Astrocyte of the spinal cord (primary cell): ENCODE measurements around the gene RIOK3.

Source experiments
- DNase-seq: peaks from one replicate; pipeline ENCODE4 v3.0.0; 2011; ENCODE audit warnings: low read depth, low spot score
- H3K4me3 ChIP-seq: 2 replicates; pipeline ENCODE4 v1.5.1; 2011; ENCODE audit warnings: low read depth, mild to moderate bottlenecking, low read length, moderate library complexity
- in situ Hi-C: cut with HindIII; loops from 2 replicates; pipeline ENCODE4 v1.10.0; 2017; ENCODE audit warnings: low sequenced_read_pairs
- TF ChIP-seq, protein P1 (sequence below): IDR thresholded peaks from 2 replicates; pipeline ENCODE4 v1.5.1; 2012; ENCODE audit warnings: low read depth, mild to moderate bottlenecking, low read length, inconsistent platforms

The RIOK3 gene

DNA sequence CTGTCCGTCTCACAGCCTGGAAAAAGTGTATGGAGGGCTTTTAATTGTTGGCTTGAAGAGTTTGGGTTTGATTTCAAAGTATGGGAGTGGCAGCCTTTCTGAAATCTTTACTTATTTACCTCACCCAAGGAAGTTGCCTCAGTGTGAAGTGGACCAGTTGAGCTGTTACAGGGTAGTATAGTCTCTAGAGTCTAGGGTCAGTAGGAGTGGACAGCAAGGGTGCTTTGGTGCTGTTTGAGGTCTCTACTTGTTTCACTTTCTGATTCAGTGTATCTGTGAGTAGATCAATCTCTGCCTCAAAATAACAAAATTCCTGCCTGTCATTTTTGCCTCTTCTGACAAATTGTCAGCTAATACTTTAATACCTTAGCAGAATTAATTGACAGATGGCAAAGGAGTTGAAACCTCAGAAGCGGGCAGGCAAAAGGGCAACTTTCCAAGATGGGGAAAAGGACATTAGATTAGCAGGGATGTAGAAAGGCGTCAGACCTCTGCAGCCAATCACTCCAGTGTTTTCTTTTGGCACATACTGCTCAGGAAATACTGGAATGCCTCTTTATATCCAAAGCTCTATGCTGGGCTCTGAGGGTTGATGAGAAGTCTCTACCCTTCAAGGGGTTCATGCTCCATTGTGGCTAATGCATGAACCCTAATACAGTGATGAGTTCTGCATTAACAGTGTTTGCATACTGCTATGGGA, 5.9 kb downstream of the RIOK3 start:
- TF ChIP-seq, protein P1, sequence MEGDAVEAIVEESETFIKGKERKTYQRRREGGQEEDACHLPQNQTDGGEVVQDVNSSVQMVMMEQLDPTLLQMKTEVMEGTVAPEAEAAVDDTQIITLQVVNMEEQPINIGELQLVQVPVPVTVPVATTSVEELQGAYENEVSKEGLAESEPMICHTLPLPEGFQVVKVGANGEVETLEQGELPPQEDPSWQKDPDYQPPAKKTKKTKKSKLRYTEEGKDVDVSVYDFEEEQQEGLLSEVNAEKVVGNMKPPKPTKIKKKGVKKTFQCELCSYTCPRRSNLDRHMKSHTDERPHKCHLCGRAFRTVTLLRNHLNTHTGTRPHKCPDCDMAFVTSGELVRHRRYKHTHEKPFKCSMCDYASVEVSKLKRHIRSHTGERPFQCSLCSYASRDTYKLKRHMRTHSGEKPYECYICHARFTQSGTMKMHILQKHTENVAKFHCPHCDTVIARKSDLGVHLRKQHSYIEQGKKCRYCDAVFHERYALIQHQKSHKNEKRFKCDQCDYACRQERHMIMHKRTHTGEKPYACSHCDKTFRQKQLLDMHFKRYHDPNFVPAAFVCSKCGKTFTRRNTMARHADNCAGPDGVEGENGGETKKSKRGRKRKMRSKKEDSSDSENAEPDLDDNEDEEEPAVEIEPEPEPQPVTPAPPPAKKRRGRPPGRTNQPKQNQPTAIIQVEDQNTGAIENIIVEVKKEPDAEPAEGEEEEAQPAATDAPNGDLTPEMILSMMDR = no peak
- H3K4me3 ChIP-seq = no peak overlapping the region
- DNase-seq = no peak
- in situ Hi-C loops = no loop called here

DNA sequence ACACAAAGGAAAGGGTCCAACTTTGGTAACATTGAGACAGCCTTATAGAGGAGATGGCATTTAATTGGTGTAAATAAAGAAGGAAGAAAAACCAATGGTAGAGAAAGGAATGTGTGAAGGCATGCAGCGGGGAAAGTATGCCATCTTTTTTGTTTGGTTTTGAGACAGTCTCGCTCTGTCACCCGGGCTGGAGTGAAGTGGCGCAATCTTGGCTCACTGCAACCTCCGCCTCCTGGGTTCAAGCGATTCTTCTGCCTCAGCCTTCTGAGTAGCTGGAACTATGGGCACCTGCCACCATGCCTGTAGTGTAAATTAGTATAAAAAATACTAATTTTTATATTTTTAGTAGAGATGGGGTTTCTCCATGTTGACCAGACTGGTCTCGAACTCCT, 6.4 kb downstream of the RIOK3 start:
- TF ChIP-seq, protein P1 = no peak
- in situ Hi-C loops = no loop called here
- H3K4me3 ChIP-seq = no peak overlapping the region
- no peak for DNase-seq

DNA sequence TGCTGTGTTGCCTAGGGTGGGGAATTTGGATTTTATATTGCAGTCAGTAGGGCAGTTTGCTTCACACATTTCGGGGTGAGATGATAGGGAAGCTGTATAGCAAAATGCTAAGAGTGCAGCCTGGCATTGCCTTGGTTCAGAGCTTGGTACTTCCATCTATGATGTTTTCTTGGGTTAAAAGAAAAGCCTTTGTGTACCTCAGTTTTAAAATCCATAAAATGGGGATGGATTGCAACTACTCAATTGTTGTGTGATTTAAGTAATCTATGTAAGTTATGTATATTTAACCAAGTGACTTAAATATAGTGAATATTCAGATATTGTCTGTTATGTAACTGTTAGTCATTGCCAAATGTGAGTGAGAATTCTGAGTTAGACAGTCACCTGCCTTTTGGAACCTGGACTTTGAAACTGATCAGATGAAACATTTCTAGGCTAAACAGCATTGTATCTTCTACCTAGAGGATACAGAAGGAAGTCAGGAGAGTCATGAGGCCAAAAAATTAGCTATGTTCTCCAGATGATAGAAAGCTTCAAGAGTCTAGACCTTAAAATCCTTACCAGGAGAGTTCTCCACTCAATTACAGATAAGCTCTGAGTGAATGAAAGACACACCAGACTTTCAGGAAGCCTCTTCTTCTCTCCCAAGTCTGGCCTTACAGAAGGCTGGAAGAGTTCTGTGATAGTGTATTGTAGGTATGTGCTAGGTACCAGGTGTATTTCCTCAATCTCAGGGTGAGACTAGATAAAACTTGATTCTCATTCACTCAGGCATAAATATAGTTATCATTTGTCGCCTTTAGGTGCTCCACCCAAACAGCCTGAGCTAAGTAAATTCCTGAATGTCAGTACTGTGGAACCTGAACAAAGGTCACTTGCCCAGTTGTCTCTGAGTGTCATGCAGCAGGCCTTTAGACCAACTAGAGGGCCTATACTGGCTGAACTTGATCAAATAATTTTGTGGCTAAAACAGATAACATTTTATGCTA, 7.5 kb downstream of the RIOK3 start:
- TF ChIP-seq, protein P1 = no peak

DNA sequence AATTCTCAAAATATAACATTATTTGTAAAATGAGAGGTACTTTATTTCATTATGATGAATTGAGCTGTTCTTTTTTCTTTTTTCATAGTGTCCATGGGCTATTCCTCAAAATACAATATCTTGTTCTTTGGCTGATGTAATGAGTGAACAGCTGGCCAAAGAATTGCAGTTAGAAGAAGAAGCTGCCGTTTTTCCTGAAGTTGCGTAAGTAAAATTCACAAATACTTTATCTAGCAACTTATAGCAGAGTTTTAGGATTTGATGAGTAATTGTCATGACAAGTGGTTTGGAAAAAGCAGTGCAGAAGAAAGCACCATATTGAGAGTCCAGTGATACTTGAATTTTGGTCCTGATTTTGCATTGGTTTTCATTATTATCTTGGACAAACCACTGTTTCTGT, 9.8 kb downstream of the RIOK3 start:
- TF ChIP-seq, protein P1 = no peak
- in situ Hi-C loops = no loop called here
- no peak for DNase-seq
- H3K4me3 ChIP-seq = no peak overlapping the region

More for the DNA sequence above, 7.5 kb downstream of the RIOK3 start:
- no peak overlapping the region for H3K4me3 ChIP-seq
- DNase-seq = no peak
- in situ Hi-C loops = no loop called here

DNA sequence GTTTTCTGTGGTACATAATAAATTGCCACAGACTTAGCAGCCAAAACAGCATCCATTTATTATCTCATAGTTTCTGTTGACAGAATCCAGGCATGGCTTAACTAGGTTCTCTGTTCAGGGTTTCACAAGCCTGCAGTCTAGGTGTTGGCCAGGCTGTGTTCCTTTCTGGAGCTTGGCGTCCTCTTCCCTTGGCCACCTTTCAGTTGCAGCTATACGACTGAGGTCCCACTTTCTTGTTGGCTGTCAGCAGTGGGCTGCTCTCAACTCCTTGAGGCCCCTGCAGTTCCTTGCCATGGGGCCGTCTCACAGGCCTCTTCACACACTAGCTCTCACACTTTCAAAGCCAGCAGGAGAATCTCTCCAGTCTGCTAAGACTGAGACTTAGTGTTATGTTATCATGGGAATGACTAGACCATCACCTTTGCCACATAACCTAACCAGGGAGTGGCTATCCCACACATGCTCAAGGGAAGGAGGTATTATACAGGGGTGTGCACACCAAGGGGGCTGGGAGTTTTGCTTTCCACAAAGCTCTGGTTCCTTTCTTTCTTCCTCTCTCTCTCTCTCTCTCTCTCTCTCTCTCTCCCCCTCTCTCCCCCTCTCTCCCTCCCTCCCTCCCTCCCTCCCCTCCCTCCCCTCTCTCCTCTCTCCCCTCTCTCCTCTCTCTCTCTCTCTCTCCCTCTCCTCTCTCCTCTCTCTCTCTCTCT, 15.8 kb downstream of the RIOK3 start:
- H3K4me3 ChIP-seq = no peak overlapping the region
- in situ Hi-C loops = no loop called here
- TF ChIP-seq, protein P1 = no peak
- DNase-seq = no peak

DNA sequence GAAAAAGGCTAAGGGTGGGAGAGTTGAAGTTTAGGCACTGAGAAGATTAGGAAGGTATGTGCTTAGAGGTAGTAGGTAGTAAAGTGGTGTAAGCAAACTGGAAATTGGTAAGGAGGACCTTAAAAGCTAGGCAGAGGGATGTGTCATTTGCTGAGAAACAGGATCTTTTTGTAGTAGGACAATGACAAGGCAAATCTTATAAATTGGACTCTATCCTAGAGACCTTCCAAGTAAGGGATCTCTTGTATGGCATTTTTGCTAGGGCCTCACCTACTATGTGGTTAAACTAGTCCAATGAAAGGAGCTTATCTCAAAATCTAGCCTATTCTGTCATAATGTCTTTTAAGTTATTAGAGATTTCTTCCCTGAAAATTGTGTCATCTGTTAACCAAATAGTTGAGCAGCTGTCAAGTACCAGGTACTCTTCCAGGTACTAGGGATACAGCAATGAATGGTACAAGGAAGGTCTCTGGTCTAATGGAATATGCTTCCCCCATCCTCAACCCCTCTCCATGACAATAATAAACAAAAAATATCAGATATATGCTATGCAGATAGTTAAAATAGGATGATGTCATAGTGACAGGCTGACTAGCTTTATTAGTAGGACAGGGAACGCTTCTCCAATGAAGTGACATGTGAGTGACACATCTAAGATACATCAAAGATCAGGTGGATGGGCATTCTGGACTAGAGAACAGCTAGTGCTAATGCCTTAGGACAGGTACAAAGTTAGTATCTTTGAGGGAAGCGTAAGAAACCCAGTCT, 17.7 kb downstream of the RIOK3 start:
- DNase-seq = no peak
- no peak overlapping the region for H3K4me3 ChIP-seq
- TF ChIP-seq, protein P1 = no peak
- in situ Hi-C loops = no loop called here
